Measurements from ENCODE around the gene IL6R.

Gene IL6R

GRCh38 chr1:154422521-154422920 is 17.4 kb downstream of the IL6R start:
- Histone ChIP-seq H3K27me3 (ENCODE audit: insufficient read depth, poor library complexity, severe bottlenecking) (no peaks in the 10 kb centered on the region), H3K4me3 (replicated peaks; ENCODE audit: insufficient read depth, low read length) (no peak overlapping the region), H3K27ac (replicated peaks) (no peak overlapping the region)
- DNase-seq (ENCODE audit: low read depth in 1 of 2, low spot score in 1 of 2): no peak
- TF ChIP-seq CTCF (IDR thresholded peaks at IDR 0.05; ENCODE audit: insufficient read depth, low read length): no peak

GRCh38 chr1:154423304-154423987 is 18.3 kb downstream of the IL6R start:
- Histone ChIP-seq H3K27me3 (ENCODE audit: insufficient read depth, poor library complexity, severe bottlenecking) (no peaks in the 10 kb centered on the region), H3K4me3 (replicated peaks; ENCODE audit: insufficient read depth, low read length) (no peak overlapping the region), H3K27ac (replicated peaks) (0 out of 2 replicates have a peak overlapping the region, but pooled peaks have one; percentile 11)
- TF ChIP-seq SPI1 (IDR thresholded peaks at IDR 0.05; ENCODE audit: borderline replicate concordance, low read depth) (peak; percentile 49; the same call in 1 of the 2 replicates), REST (IDR thresholded peaks at IDR 0.05; ENCODE audit: insufficient replicate concordance, low read depth) (no peak)
- DNase-seq (ENCODE audit: low read depth in 1 of 2, low spot score in 1 of 2): no peak

- TF ChIP-seq CTCF (IDR thresholded peaks at IDR 0.05; ENCODE audit: insufficient read depth, low read length): no peak
- TF ChIP-seq SPI1 (IDR thresholded peaks at IDR 0.05; ENCODE audit: borderline replicate concordance, low read depth): no peak
- TF ChIP-seq GABPA (IDR thresholded peaks at IDR 0.05; ENCODE audit: low read depth): no peak
- no peak for TF ChIP-seq REST (IDR thresholded peaks at IDR 0.05; ENCODE audit: insufficient replicate concordance, low read depth)
- no peak for TF ChIP-seq POLR2AphosphoS5 (IDR thresholded peaks at IDR 0.05; ENCODE audit: low read depth)
- Histone ChIP-seq H3K27me3 (ENCODE audit: insufficient read depth, poor library complexity, severe bottlenecking) (no peaks in the 10 kb centered on the region), H3K27ac (replicated peaks) (no peak overlapping the region), H3K4me3 (replicated peaks; ENCODE audit: insufficient read depth, low read length) (no peak overlapping the region)
- no peak for DNase-seq (ENCODE audit: low read depth in 1 of 2, low spot score in 1 of 2)
These were observed 18.8 kb downstream of the IL6R start for GRCh38 chr1:154423988-154424326.

GRCh38 chr1:154425172-154425571 is 20.0 kb downstream of the IL6R start:
- Histone ChIP-seq H3K4me3 (replicated peaks; ENCODE audit: insufficient read depth, low read length) (no peak overlapping the region), H3K27me3 (ENCODE audit: insufficient read depth, poor library complexity, severe bottlenecking) (no peaks in the 10 kb centered on the region), H3K27ac (replicated peaks) (no peak overlapping the region)
- DNase-seq (ENCODE audit: low read depth in 1 of 2, low spot score in 1 of 2): no peak
- TF ChIP-seq REST (IDR thresholded peaks at IDR 0.05; ENCODE audit: insufficient replicate concordance, low read depth): no peak
- no peak for TF ChIP-seq POLR2AphosphoS5 (IDR thresholded peaks at IDR 0.05; ENCODE audit: low read depth)
- TF ChIP-seq GABPA (IDR thresholded peaks at IDR 0.05; ENCODE audit: low read depth): no peak
- no peak for TF ChIP-seq SPI1 (IDR thresholded peaks at IDR 0.05; ENCODE audit: borderline replicate concordance, low read depth)
- TF ChIP-seq CTCF (IDR thresholded peaks at IDR 0.05; ENCODE audit: insufficient read depth, low read length): no peak
